Activated naive CD8-positive, alpha-beta T cell treated with anti-CD3 and anti-CD28 coated beads, Interleukin-2, amount 10 ng/mL, durations not matched to agents 7 days and 5 days (primary cell): Measurements from ENCODE around the gene ABCD1. TPM values are rescaled to one million over a fixed set of nuclear protein-coding genes. Genes with fewer than 3 reads are reported as not detected.
"Not testable (repeated sequence)": the region's sequence is repeated elsewhere in the genome, so short reads cannot be mapped to it uniquely, and the experiment has no call there.

Experiments
- ATAC-seq: fragments of 150-1000 bp; cut with Tn5 transposase; one replicate; pipeline ENCODE4 v1.10.0; 2021; ENCODE audit warnings: low read depth, moderate library complexity
- POLR2A ChIA-PET: fragments of 350-600 bp; sonication (Branson Sonifier 250); formaldehyde crosslinking; loops from one replicate; lab custom pipeline; 2021; ENCODE audit warnings: antibody characterized with exemption; lab: Charles Lee
- DNase-seq: peaks from one replicate; pipeline ENCODE4 v3.0.0; 2021
- H3K27ac Mint-ChIP-seq: one replicate; pipeline ENCODE4 v1.8.0; 2022; ENCODE audit warnings: mild to moderate bottlenecking, mixed read lengths
- H3K27me3 Mint-ChIP-seq: one replicate; pipeline ENCODE4 v1.8.0; 2022; ENCODE audit warnings: mild to moderate bottlenecking, moderate library complexity, mixed read lengths
- H3K36me3 Mint-ChIP-seq: one replicate; pipeline ENCODE4 v1.8.0; 2021; ENCODE audit warnings: mild to moderate bottlenecking, mixed read lengths
- H3K4me1 Mint-ChIP-seq: one replicate; pipeline ENCODE4 v1.8.0; 2021; ENCODE audit warnings: mixed read lengths
- H3K4me3 Mint-ChIP-seq: one replicate; pipeline ENCODE4 v1.8.0; 2022; ENCODE audit warnings: mild to moderate bottlenecking, moderate library complexity, mixed read lengths
- H3K9me3 Mint-ChIP-seq: one replicate; pipeline ENCODE4 v1.8.0; 2021; ENCODE audit warnings: mixed read lengths
- total RNA-seq, 2 experiments: library from RNA; stranded (reverse); gene quantifications; one replicate each; pipeline ENCODE4 v1.2.3, GENCODE V29; 2021

Gene ABCD1
- total RNA-seq, 2 experiments from 2014 or later: 15.9 to 16.4 TPM

DNA sequence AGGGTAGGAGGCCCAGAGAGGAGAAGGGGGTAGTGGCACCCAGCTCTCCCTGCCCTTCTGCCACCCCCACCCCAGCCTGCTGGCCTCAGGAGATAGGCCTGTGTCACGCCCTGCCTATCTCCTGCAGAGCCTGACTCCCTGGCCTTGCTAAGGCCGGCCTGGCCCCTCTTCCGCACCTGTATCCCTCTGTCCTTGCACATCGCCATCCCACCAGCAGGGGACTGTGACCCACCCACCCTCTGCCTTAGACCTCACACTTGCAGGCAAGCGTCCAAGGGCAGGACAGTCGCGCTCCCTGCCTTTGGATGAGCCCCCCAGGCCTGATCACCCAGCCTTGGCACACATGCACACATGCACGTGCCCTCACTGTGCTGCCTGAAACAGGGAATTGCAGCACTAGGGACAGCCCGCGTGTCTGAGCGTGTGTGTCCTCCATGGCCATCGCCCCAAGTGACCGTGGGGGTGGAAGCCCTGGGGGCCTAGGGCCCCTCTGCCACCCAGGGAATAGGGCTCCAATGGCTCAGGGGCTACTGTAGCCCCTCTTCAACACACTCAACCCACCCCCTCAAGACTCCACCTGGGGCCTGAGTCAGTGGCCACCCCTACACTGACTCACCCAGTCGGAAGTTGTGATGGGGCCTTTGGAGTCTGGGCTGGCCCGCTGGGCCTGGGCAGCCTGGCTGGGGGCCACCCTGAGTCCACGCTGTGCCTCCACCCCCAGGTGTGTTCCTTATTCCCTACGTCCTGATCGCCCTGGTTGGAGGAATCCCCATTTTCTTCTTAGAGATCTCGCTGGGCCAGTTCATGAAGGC is 34.8 kb upstream of the ABCD1 start:
- H3K9me3 Mint-ChIP-seq: no peaks in the 10 kb centered on the region
- POLR2A ChIA-PET: no interaction called here
- ATAC-seq (no peak), DNase-seq (no peak)
- peaks cover 5% of the 10 kb centered on the region for H3K27me3 Mint-ChIP-seq
- H3K4me1 Mint-ChIP-seq: no peaks in the 10 kb centered on the region
- H3K27ac Mint-ChIP-seq: no peak overlapping the region
- H3K4me3 Mint-ChIP-seq: no peak overlapping the region
- no peaks in the 10 kb centered on the region for H3K36me3 Mint-ChIP-seq

DNA sequence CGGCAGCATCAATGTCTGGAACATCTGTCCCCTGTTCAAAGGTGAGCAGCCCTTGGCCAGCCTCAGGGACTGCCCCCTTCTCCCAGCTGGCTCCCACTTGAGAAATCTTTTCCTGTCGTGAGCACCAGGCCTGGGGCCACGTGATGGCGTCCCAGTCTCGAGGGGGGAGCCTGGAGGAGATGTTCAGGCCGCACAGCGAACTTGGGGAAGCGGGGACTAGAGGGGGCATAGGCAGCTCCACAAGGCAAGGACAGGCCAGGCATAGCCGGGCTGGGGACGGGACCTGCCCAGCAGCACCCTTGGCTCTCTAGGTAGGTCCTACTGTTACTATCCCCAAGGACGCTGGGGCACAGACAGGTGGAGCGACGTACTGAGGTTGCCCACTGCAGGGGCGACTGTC is 34.2 kb upstream of the ABCD1 start:
- DNase-seq: no peak
- Mint-ChIP-seq H3K4me3 (no peak overlapping the region), H3K27ac (no peak overlapping the region), H3K36me3 (no peaks in the 10 kb centered on the region), H3K9me3 (no peaks in the 10 kb centered on the region), H3K4me1 (no peaks in the 10 kb centered on the region), H3K27me3 (peaks cover 5% of the 10 kb centered on the region)
- POLR2A ChIA-PET: no interaction called here
- no peak for ATAC-seq

DNA sequence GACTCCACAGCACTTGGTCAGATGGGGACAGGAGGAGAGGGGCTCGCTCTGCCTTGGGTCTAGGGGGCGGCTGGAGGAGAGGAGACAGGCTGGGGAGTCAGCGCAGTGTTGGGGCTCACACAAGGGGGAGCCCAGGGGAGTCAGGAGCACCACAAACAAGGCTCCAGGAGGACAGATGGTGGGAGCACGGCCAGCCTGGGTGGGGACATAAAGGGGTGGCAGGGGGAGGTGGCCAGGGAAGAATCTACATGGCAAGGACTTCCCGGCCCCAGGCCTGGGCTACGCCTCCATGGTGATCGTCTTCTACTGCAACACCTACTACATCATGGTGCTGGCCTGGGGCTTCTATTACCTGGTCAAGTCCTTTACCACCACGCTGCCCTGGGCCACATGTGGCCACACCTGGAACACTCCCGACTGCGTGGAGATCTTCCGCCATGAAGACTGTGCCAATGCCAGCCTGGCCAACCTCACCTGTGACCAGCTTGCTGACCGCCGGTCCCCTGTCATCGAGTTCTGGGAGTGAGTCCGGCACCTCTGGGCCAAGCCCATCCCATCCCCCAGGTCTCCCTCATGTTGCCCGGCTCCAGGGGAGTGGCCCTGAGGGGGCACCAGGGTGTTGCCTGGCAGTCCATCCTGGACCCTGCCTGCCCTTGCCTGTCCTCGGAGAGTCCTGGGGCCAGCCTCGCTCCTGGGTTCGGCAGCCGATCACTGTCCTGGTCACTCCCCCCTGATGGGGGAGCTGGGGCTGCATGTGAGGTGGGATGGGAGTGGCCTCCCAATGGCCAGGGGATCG is 33.4 kb upstream of the ABCD1 start:
- H3K4me1 Mint-ChIP-seq, H3K9me3 Mint-ChIP-seq, H3K36me3 Mint-ChIP-seq, H3K27ac Mint-ChIP-seq, H3K4me3 Mint-ChIP-seq, POLR2A ChIA-PET, ATAC-seq, DNase-seq, H3K27me3 Mint-ChIP-seq: not testable (repeated sequence)

DNA sequence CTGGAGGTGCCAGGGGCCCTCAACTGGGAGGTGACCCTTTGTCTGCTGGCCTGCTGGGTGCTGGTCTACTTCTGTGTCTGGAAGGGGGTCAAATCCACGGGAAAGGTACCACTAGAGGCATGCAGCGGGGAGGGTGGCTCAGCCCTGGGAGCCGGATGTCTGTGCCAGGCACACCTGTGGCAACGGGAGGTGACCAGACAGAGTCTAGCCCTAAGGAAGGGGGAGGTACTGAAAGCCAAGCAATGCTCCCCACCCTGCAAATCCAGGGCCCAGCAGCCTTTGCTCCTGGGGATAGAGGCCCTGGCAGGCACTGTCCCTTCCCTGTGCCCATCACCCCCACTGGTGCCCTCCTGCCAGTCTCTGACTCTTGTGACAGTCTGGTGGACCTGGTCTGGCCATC is 32.7 kb upstream of the ABCD1 start:
- Mint-ChIP-seq H3K4me3 (no peak overlapping the region), H3K4me1 (no peaks in the 10 kb centered on the region), H3K9me3 (no peaks in the 10 kb centered on the region), H3K36me3 (no peaks in the 10 kb centered on the region), H3K27me3 (peaks cover 2% of the 10 kb centered on the region), H3K27ac (no peak overlapping the region)
- ATAC-seq: no peak
- POLR2A ChIA-PET: no interaction called here
- no peak for DNase-seq

DNA sequence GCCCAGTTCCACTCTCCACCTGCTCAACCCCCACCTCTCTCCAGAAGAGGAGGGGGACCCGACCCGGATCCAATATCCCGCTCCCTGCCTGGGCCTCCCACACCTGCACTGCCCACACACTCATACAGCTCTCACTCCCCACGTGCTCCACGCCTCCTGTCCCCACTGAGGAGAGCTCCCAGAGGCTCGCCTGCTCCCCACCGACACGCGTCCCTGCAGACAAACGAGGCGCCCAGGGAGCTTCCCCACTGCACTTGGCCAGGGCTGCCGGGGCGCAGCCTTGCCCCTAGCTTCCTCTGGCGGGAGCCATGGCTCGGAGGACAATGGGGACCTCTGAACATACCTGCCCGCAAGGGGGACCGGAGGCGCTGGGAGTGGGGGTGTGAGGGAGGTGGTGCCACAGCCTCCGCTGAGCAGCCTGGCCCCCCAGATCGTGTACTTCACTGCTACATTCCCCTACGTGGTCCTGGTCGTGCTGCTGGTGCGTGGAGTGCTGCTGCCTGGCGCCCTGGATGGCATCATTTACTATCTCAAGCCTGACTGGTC is 32.0 kb upstream of the ABCD1 start:
- POLR2A ChIA-PET: no interaction called here
- Mint-ChIP-seq H3K4me3 (no peak overlapping the region), H3K9me3 (no peaks in the 10 kb centered on the region), H3K27me3 (no peaks in the 10 kb centered on the region), H3K4me1 (no peaks in the 10 kb centered on the region), H3K27ac (no peak overlapping the region), H3K36me3 (peaks cover 1% of the 10 kb centered on the region)
- ATAC-seq (no peak), DNase-seq (no peak)

DNA sequence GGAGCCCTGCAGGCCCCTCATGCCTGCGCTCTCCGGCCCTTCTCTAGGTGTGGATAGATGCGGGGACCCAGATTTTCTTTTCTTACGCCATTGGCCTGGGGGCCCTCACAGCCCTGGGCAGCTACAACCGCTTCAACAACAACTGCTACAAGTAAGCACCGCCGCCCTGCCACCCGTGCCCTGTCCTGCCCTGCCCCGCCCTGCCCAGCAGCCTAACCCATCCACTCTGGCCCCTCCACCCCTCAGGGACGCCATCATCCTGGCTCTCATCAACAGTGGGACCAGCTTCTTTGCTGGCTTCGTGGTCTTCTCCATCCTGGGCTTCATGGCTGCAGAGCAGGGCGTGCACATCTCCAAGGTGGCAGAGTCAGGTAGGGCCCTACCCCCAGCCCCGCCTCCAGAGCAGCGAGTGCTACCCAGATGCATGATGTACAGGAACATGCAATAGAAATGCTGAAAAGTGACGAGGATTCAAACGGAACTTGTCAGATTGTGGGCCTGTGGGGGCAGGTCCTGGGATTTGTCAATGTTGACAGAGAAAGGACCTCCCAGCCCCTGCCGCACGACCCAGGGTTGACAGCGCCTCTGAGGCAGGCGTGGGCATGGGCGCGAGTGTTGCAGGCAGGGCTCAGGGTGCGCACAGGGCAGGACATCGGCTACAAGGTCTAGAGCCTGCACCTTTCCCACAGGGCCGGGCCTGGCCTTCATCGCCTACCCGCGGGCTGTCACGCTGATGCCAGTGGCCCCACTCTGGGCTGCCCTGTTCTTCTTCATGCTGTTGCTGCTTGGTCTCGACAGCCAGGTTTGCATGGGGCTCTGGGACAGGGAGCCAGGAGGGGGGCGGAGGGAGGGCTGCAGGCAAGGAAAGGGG is 31.2 kb upstream of the ABCD1 start:
- Mint-ChIP-seq H3K27ac (no peak overlapping the region), H3K9me3 (no peaks in the 10 kb centered on the region), H3K27me3 (no peaks in the 10 kb centered on the region), H3K4me3 (no peak overlapping the region), H3K36me3 (peaks cover 1% of the 10 kb centered on the region), H3K4me1 (no peaks in the 10 kb centered on the region)
- POLR2A ChIA-PET: no interaction called here
- ATAC-seq: no peak
- DNase-seq: no peak

DNA sequence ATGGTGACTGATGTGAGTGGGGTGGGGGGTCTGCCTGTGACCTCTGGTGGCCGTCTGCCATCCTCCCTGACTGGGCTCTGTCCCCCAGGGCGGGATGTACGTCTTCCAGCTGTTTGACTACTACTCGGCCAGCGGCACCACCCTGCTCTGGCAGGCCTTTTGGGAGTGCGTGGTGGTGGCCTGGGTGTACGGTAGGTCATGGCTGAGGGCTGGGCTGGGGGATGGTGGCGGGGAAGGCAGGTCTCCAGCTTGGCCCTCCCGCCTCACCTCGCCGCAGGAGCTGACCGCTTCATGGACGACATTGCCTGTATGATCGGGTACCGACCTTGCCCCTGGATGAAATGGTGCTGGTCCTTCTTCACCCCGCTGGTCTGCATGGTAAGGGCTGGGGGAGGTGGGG is 30.4 kb upstream of the ABCD1 start:
- H3K27ac Mint-ChIP-seq, POLR2A ChIA-PET, ATAC-seq, H3K4me1 Mint-ChIP-seq, H3K4me3 Mint-ChIP-seq, DNase-seq, H3K36me3 Mint-ChIP-seq, H3K27me3 Mint-ChIP-seq, H3K9me3 Mint-ChIP-seq: not testable (repeated sequence)

DNA sequence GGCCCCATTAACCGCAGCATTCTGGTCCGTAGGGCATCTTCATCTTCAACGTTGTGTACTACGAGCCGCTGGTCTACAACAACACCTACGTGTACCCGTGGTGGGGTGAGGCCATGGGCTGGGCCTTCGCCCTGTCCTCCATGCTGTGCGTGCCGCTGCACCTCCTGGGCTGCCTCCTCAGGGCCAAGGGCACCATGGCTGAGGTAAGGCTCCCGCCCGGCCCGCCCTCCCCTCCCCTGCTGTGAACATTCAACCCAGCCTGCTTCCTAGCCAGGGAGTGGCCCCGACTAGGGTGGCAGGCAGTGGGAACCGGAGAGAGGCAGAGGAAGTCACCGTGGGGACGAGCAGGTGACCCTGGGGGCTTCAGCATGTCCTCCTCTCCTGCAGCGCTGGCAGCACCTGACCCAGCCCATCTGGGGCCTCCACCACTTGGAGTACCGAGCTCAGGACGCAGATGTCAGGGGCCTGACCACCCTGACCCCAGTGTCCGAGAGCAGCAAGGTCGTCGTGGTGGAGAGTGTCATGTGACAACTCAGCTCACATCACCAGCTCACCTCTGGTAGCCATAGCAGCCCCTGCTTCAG is 29.9 kb upstream of the ABCD1 start:
- no peak for DNase-seq
- POLR2A ChIA-PET: no interaction called here
- no peak overlapping the region for H3K4me3 Mint-ChIP-seq
- H3K36me3 Mint-ChIP-seq: peaks cover 1% of the 10 kb centered on the region
- no peak overlapping the region for H3K27ac Mint-ChIP-seq
- ATAC-seq: no peak
- H3K9me3 Mint-ChIP-seq: no peaks in the 10 kb centered on the region
- H3K27me3 Mint-ChIP-seq: no peaks in the 10 kb centered on the region
- H3K4me1 Mint-ChIP-seq: no peaks in the 10 kb centered on the region

DNA sequence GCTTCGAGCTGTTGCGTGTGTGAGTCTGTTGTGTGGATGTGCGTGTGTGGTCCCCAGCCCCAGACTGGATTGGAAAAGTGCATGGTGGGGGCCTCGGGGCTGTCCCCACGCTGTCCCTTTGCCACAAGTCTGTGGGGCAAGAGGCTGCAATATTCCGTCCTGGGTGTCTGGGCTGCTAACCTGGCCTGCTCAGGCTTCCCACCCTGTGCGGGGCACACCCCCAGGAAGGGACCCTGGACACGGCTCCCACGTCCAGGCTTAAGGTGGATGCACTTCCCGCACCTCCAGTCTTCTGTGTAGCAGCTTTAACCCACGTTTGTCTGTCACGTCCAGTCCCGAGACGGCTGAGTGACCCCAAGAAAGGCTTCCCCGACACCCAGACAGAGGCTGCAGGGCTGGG is 28.6 kb upstream of the ABCD1 start:
- POLR2A ChIA-PET: no interaction called here
- Mint-ChIP-seq H3K27me3 (no peaks in the 10 kb centered on the region), H3K4me1 (no peaks in the 10 kb centered on the region), H3K36me3 (peaks cover 1% of the 10 kb centered on the region), H3K4me3 (no peak overlapping the region), H3K9me3 (no peaks in the 10 kb centered on the region), H3K27ac (no peak overlapping the region)
- DNase-seq (no peak), ATAC-seq (no peak)

DNA sequence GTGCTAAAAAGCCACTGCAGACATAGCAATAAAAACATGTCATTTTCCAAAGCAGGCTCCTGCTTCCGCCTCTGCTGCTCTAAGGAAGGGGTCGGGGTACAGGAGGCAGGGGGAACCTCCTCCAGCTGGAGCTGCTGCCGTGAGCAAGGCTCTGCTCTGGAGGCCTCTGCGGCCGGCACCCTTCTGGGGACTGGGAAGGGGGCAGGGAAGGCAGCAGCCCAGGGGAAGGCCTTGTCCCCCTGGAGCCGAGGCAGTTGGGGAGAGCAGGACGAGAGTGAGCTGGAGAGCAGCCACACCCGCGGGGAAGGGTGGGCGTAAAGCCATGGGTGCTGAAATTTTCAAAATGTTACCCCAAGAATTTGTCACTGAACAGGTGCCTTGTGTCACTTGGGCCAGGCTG is 28.1 kb upstream of the ABCD1 start:
- H3K27me3 Mint-ChIP-seq, H3K4me1 Mint-ChIP-seq, H3K4me3 Mint-ChIP-seq, H3K9me3 Mint-ChIP-seq, H3K36me3 Mint-ChIP-seq, DNase-seq, ATAC-seq, POLR2A ChIA-PET, H3K27ac Mint-ChIP-seq: not testable (repeated sequence)

DNA sequence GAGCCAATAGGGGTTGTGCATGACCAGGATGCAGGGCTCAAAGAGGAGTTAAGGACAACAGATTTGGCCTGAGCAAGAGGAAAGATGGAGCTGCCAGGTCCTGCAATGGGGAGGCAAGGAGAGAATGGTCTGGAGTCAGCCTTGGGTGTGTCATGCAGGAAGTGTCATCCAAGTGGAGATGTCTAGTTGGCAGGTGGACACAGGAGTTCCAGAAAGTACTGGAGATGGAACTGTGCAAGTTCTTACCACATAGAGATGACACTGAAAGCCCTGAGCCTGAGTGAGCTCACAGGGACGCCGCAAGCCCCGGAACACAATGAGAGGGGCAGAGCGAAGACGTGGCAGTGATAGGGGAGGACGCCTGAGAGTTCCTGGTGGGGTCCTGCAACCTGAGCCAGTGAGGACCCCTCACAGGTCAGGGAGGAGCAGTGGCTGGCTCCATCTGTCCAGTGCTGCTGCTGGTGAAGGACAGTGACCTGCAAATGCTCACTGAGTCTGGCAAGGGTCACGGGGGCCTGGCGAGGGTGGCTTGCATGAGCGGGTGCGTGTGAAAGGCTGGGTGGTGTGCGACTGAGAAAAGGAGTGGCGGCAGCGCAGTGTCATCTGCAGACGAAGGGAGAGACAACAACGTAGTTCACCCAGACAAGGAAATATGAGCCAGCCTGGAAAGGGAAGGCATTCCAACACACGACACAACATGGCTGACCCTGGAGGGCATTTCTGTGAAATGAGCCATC is 27.5 kb upstream of the ABCD1 start:
- ATAC-seq, H3K27me3 Mint-ChIP-seq, H3K4me3 Mint-ChIP-seq, H3K27ac Mint-ChIP-seq, POLR2A ChIA-PET, H3K4me1 Mint-ChIP-seq, H3K36me3 Mint-ChIP-seq, DNase-seq, H3K9me3 Mint-ChIP-seq: not testable (repeated sequence)

DNA sequence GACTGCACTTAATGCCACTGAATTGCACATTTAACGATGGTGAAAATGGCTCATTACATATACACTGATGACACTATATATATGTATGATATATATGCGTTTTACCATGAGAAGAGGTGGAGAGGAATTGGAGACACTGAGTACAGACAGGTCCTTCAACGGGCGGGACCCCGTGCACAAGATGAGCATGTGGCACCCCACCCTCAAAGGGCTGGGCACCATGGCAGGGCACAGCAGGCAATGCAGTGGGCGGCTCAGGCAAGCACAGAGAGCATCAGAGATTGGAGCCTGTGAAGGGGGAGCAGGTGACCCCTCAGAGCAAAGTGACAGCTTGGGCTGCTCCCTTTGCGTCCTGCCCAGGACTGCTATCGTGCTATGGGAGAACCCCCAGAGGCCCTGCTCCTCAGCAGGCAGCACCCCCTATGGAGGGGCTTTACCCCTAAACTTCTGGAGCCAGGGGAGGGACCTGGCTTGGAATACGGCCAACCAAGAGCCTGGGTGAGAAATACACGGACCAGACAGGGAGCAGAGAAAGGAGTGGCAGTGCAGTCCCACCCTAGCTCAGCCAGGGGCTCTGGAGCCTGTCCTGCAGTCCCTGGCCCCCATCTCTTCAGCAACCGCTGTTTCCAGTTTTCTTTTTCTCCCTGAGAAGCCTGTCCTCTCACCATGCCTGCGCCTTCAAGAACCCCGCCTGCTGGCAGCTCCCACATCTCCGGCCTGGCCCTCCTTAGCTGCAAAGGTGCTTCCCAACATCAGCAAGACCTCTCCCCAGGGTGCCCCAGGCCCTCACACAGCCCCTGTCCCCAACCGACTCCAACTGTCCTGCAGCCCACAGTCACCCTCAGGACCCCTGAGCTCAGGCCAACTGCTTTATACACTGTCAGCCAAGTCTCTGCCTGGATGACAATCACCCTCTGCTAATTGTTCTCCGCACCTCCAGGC is 26.5 kb upstream of the ABCD1 start:
- Mint-ChIP-seq H3K27ac (peak overlapping the region; percentile 42), H3K4me1 (no peaks in the 10 kb centered on the region), H3K27me3 (no peaks in the 10 kb centered on the region), H3K36me3 (peaks cover 1% of the 10 kb centered on the region), H3K4me3 (no peak overlapping the region), H3K9me3 (no peaks in the 10 kb centered on the region)
- DNase-seq: no peak
- POLR2A ChIA-PET: no interaction called here
- no peak for ATAC-seq
